ENCODE data around the gene FUS. TPM values are rescaled to one million over a fixed set of nuclear protein-coding genes. Genes with fewer than 3 reads are reported as not detected.

The FUS gene
- total and polyA plus RNA-seq, 2 of the 13 experiments (the other 11 are each of a cell fraction or from before 2014, with no cell fraction given) = 68.1 to 168 TPM

- TF ChIP-seq ZNF138 (CRISPR knock-in tag; IDR thresholded peaks at IDR 0.05; ENCODE audit: low read depth) (no peak), ZBTB34 (CRISPR knock-in tag; IDR thresholded peaks at IDR 0.05) (no peak), CBFB (CRISPR knock-in tag; IDR thresholded peaks at IDR 0.05) (no peak), ZNF616 (CRISPR knock-in tag; IDR thresholded peaks at IDR 0.05; ENCODE audit: low read depth) (no peak), HOXD1 (CRISPR knock-in tag; IDR thresholded peaks at IDR 0.05) (no peak), ZNF292 (CRISPR knock-in tag; IDR thresholded peaks at IDR 0.05; ENCODE audit: borderline replicate concordance, low read depth) (no peak), ISX (CRISPR knock-in tag; conservative IDR thresholded peaks at IDR 0.05) (no peak), SNAI1 (CRISPR knock-in tag; IDR thresholded peaks at IDR 0.05; ENCODE audit: borderline replicate concordance) (no peak), RFXANK (CRISPR knock-in tag; IDR thresholded peaks at IDR 0.05) (no peak), ZNF484 (CRISPR knock-in tag; IDR thresholded peaks at IDR 0.05; ENCODE audit: borderline replicate concordance, low read depth) (no peak), MBD4 (IDR thresholded peaks at IDR 0.05; ENCODE audit: borderline replicate concordance, low read length) (no peak), HNF1A (IDR thresholded peaks at IDR 0.05; ENCODE audit: low read depth) (no peak), HNF1A (CRISPR knock-in tag; IDR thresholded peaks at IDR 0.05; ENCODE audit: borderline replicate concordance) (no peak), AKAP8 (CRISPR knock-in tag; IDR thresholded peaks at IDR 0.05) (no peak), ZNF878 (CRISPR knock-in tag; IDR thresholded peaks at IDR 0.05) (no peak), ZNF572 (CRISPR knock-in tag; IDR thresholded peaks at IDR 0.05) (no peak), ZNF234 (CRISPR knock-in tag; conservative IDR thresholded peaks at IDR 0.05) (no peak)
- TF ChIP-seq, protein P1, sequence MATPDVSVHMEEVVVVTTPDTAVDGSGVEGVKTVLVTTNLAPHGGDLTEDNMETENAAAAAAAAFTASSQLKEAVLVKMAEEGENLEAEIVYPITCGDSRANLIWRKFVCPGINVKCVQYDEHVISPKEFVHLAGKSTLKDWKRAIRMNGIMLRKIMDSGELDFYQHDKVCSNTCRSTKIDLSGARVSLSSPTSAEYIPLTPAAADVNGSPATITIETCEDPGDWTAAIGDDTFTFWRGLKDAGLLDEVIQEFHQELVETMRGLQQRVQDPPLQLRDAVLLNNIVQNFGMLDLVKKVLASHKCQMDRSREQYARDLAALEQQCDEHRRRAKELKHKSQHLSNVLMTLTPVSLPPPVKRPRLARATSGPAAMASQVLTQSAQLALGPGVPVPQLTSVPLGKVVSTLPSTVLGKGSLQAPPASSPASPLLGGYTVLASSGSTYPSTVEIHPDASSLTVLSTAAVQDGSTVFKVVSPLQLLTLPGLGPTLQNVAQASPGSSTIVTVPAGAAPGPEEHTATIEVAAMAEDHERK (CRISPR knock-in tag; IDR thresholded peaks at IDR 0.05; ENCODE audit: low read depth) = no peak
- TF ChIP-seq, protein P2, sequence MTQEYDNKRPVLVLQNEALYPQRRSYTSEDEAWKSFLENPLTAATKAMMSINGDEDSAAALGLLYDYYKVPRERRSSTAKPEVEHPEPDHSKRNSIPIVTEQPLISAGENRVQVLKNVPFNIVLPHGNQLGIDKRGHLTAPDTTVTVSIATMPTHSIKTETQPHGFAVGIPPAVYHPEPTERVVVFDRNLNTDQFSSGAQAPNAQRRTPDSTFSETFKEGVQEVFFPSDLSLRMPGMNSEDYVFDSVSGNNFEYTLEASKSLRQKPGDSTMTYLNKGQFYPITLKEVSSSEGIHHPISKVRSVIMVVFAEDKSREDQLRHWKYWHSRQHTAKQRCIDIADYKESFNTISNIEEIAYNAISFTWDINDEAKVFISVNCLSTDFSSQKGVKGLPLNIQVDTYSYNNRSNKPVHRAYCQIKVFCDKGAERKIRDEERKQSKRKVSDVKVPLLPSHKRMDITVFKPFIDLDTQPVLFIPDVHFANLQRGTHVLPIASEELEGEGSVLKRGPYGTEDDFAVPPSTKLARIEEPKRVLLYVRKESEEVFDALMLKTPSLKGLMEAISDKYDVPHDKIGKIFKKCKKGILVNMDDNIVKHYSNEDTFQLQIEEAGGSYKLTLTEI (CRISPR knock-in tag; conservative IDR thresholded peaks at IDR 0.05) = no peak
Measured at GRCh38 chr16:31149894-31150890, 29.7 kb upstream of the FUS start, which contains the start of gene PRSS36 (continued).

All from HepG2 (cell line).